Measurements from ENCODE around the gene RNH1.

The RNH1 gene

GRCh38 chr11:475941-476340 lies 31.1 kb downstream of the RNH1 start:
- no peak for DNase-seq
- H3K36me3 ChIP-seq (replicated peaks), result no peaks in the 10 kb centered on the region
- H3K27ac ChIP-seq, result no peak overlapping the region
- in situ Hi-C loops (cut with HindIII; ENCODE audit: low pct_ligation_motif_present, low sequenced_read_pairs), result no loop called here
- H3K27me3 ChIP-seq (replicated peaks), result no peaks in the 10 kb centered on the region
- no peak overlapping the region for H3K4me3 ChIP-seq (ENCODE audit: low read depth, low read length)
- TF ChIP-seq CTCF (IDR thresholded peaks at IDR 0.05; ENCODE audit: low read depth, low read length, missing control alignments), result no peak

- TF ChIP-seq CTCF (IDR thresholded peaks at IDR 0.05; ENCODE audit: low read depth, low read length, missing control alignments), result no peak
- Histone ChIP-seq H3K4me3 (ENCODE audit: low read depth, low read length) (no peak overlapping the region), H3K36me3 (replicated peaks) (no peaks in the 10 kb centered on the region), H3K27ac (no peak overlapping the region), H3K27me3 (replicated peaks) (no peaks in the 10 kb centered on the region)
- in situ Hi-C loops (cut with HindIII; ENCODE audit: low pct_ligation_motif_present, low sequenced_read_pairs), result no loop called here
- no peak for DNase-seq
Measured at GRCh38 chr11:474914-475506, 32.0 kb downstream of the RNH1 start.

- H3K4me3 ChIP-seq (ENCODE audit: low read depth, low read length), result no peak overlapping the region
- DNase-seq, result no peak
- no peaks in the 10 kb centered on the region for H3K27me3 ChIP-seq (replicated peaks)
- H3K36me3 ChIP-seq (replicated peaks), result no peaks in the 10 kb centered on the region
- H3K27ac ChIP-seq, result no peak overlapping the region
- TF ChIP-seq CTCF (IDR thresholded peaks at IDR 0.05; ENCODE audit: low read depth, low read length, missing control alignments), result no peak
- in situ Hi-C loops (cut with HindIII; ENCODE audit: low pct_ligation_motif_present, low sequenced_read_pairs), result no loop called here
Measured at GRCh38 chr11:473962-474785, 32.9 kb downstream of the RNH1 start.

GRCh38 chr11:473415-473814 lies 33.6 kb downstream of the RNH1 start:
- Histone ChIP-seq H3K4me3 (ENCODE audit: low read depth, low read length) (no peak overlapping the region), H3K36me3 (replicated peaks) (no peaks in the 10 kb centered on the region), H3K27me3 (replicated peaks) (no peaks in the 10 kb centered on the region), H3K27ac (no peak overlapping the region)
- no peak for DNase-seq
- TF ChIP-seq CTCF (IDR thresholded peaks at IDR 0.05; ENCODE audit: low read depth, low read length, missing control alignments), result no peak
- in situ Hi-C loops (cut with HindIII; ENCODE audit: low pct_ligation_motif_present, low sequenced_read_pairs), result no loop called here

- no peak for DNase-seq
- H3K4me3 ChIP-seq (ENCODE audit: low read depth, low read length), result no peak overlapping the region
- no peak for TF ChIP-seq CTCF (IDR thresholded peaks at IDR 0.05; ENCODE audit: low read depth, low read length, missing control alignments)
- H3K36me3 ChIP-seq (replicated peaks), result no peaks in the 10 kb centered on the region
- H3K27me3 ChIP-seq (replicated peaks), result no peaks in the 10 kb centered on the region
- no peak overlapping the region for H3K27ac ChIP-seq
- in situ Hi-C loops (cut with HindIII; ENCODE audit: low pct_ligation_motif_present, low sequenced_read_pairs), result no loop called here
Measured at GRCh38 chr11:472816-473215, 34.2 kb downstream of the RNH1 start.

All from brain microvascular endothelial cell (primary cell).